Loucy (cell line): ENCODE results near the gene STX7.

Source experiments
- H2AFZ ChIP-seq: fragments of 200-600 bp; sonication (generic); 2 replicates; pipeline ENCODE4 v1.6.0; 2016; ENCODE audit warnings: antibody characterized with exemption, mild to moderate bottlenecking, low read length, moderate library complexity
- H3F3A ChIP-seq: fragments of 200-600 bp; 2 replicates; pipeline ENCODE4 v1.6.0; 2016; ENCODE audit warnings: antibody characterized with exemption, low read depth, mild to moderate bottlenecking
- H3K27me3 ChIP-seq: fragments of 200-600 bp; sonication (generic); 2 replicates; pipeline ENCODE4 v1.6.1; 2014; ENCODE audit warnings: low read length, mild to moderate bottlenecking; ENCODE audit not compliant: insufficient read depth, poor library complexity, severe bottlenecking
- H3K36me3 ChIP-seq: fragments of 200-600 bp; sonication (generic); 2 replicates; pipeline ENCODE4 v1.6.1; 2016; ENCODE audit warnings: low read length; ENCODE audit not compliant: insufficient read depth
- H3K4me1 ChIP-seq: fragments of 200-600 bp; sonication (generic); 2 replicates; pipeline ENCODE4 v1.5.1; 2014; ENCODE audit warnings: low read length, mild to moderate bottlenecking; ENCODE audit not compliant: insufficient read depth, poor library complexity, severe bottlenecking
- H3K4me2 ChIP-seq: fragments of 200-600 bp; sonication (generic); 2 replicates; pipeline ENCODE4 v1.6.0; 2014; ENCODE audit warnings: antibody characterized with exemption, low read length, low read depth, mild to moderate bottlenecking; ENCODE audit not compliant: poor library complexity, severe bottlenecking
- H3K4me3 ChIP-seq: fragments of 200-600 bp; sonication (generic); 2 replicates; pipeline ENCODE4 v1.5.1; 2014; ENCODE audit warnings: low read length, mild to moderate bottlenecking, mixed read lengths; ENCODE audit not compliant: poor library complexity, severe bottlenecking
- H3K79me2 ChIP-seq: fragments of 200-600 bp; sonication (generic); 2 replicates; pipeline ENCODE4 v1.6.1; 2014; ENCODE audit warnings: low read length; ENCODE audit not compliant: insufficient read depth
- H3K9ac ChIP-seq: fragments of 200-600 bp; sonication (generic); 2 replicates; pipeline ENCODE4 v1.6.0; 2014; ENCODE audit warnings: mild to moderate bottlenecking, low read depth, low read length, moderate library complexity; ENCODE audit not compliant: poor library complexity, severe bottlenecking
- H3K9me2 ChIP-seq: fragments of 200-600 bp; sonication (generic); replicated peaks from 2 replicates; pipeline ENCODE4 v1.6.1; 2016; ENCODE audit warnings: low read depth, low read length, mixed read lengths
- H3K9me3 ChIP-seq: fragments of 200-600 bp; sonication (generic); 2 replicates; pipeline ENCODE4 v1.6.1; 2014; ENCODE audit warnings: mild to moderate bottlenecking, antibody characterized with exemption, low read length, low read depth; ENCODE audit not compliant: insufficient read depth
- H4K20me1 ChIP-seq: fragments of 200-600 bp; sonication (generic); 2 replicates; pipeline ENCODE4 v1.6.0; 2014; ENCODE audit warnings: antibody characterized with exemption, low read length, mild to moderate bottlenecking; ENCODE audit not compliant: insufficient read depth, poor library complexity, severe bottlenecking
- CTCF ChIP-seq: fragments of 200-600 bp; sonication (generic); conservative IDR thresholded peaks from 2 replicates; pipeline ENCODE4 v1.5.1; 2014; ENCODE audit warnings: mild to moderate bottlenecking, antibody characterized with exemption, low read length
- EZH2phosphoT487 ChIP-seq: fragments of 200-600 bp; IDR thresholded peaks from 2 replicates; pipeline ENCODE4 v1.6.1; 2018; ENCODE audit warnings: antibody characterized with exemption, mild to moderate bottlenecking, moderate library complexity, borderline replicate concordance

The STX7 gene

DNA sequence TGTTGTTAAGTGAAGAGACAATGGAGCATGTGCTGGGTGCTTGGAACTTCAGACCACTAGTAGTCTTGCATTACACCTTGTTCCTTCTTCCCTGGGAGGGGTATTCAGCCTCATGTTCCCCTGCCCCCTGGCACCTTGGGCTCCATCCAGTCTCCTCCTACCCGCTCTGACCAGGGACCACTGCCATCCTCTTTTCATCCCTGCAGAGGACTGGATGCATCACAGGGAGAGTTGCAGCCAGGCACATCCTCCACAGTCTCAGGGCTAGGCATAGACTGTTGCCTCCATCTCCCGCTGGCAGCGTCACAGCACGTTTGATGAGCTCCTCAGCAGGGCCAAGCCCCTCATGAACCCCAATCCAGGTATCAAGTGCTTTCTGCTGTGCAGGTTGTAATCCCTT, 38.3 kb upstream of the STX7 start:
- H3F3A ChIP-seq: no peaks in the 10 kb centered on the region
- no peaks in the 10 kb centered on the region for H4K20me1 ChIP-seq
- no peaks in the 10 kb centered on the region for H3K9me3 ChIP-seq
- H3K9ac ChIP-seq: no peak overlapping the region
- no peaks in the 10 kb centered on the region for H3K36me3 ChIP-seq
- no peak overlapping the region for H3K4me3 ChIP-seq
- H3K9me2 ChIP-seq: no peaks in the 10 kb centered on the region
- no peak overlapping the region for H2AFZ ChIP-seq
- no peak for TF ChIP-seq EZH2phosphoT487
- no peak for TF ChIP-seq CTCF
- no peaks in the 10 kb centered on the region for H3K79me2 ChIP-seq
- no peaks in the 10 kb centered on the region for H3K4me1 ChIP-seq
- H3K27me3 ChIP-seq: no peaks in the 10 kb centered on the region
- H3K4me2 ChIP-seq: no peak overlapping the region

DNA sequence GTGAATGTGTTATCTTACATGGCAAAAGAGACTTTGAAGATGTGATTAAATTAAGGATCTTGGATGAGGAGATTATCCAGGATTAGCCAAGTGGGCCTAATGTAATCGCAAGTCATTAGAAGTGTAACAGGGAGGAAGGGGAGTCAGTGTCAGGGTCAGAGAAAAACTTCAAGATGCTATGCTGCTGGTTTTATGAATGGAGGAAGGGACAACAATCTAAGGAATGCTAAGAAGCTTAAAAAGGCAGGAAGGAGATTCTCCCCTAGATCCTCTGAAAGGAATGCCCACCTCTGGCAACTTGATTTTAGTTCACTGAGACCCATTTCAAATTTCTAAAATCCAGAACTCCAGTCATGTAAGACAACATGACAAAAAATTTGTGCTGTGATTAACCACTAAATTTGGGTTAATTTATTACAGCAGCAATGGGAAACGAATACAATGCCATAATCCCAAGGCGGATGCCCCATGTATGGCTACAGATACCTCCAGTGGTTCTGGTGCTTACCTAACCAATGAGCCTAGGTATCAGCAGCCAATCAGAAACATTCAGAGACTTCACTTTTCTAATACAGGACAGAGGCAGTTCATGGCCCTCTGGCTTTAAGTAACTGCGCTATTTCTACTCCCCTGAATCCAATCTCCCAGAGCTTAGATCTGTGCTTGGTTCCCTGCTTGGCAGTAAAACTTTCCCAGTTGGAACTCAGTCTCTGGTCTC, 36.0 kb upstream of the STX7 start:
- H3K4me1 ChIP-seq: no peaks in the 10 kb centered on the region
- no peak overlapping the region for H2AFZ ChIP-seq
- no peaks in the 10 kb centered on the region for H3K27me3 ChIP-seq
- no peak overlapping the region for H3K9ac ChIP-seq
- no peaks in the 10 kb centered on the region for H3K9me2 ChIP-seq
- no peak overlapping the region for H3K4me3 ChIP-seq
- no peak overlapping the region for H3K4me2 ChIP-seq
- TF ChIP-seq EZH2phosphoT487 (no peak), CTCF (no peak)
- no peaks in the 10 kb centered on the region for H3K36me3 ChIP-seq
- H3F3A ChIP-seq: no peaks in the 10 kb centered on the region
- no peaks in the 10 kb centered on the region for H3K9me3 ChIP-seq
- no peaks in the 10 kb centered on the region for H3K79me2 ChIP-seq
- H4K20me1 ChIP-seq: no peaks in the 10 kb centered on the region

DNA sequence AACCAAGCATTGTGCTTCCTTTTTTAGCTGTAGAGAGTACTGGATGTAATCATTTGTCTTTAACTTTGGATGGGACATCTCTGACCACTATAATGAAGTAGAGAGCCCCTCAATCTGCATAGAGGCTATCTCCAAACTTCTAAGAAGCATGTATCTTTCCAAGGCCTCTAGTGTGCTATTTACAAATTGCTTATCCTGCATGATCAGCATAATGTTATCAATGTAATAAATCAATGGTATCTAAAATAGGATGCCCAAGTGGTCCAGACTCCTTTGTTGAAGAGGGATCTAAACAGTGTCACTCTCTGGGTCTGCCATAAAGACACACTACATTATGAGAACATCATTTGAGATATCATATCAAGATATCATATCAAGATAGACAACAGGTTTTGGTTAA, 31.9 kb upstream of the STX7 start:
- H4K20me1 ChIP-seq: no peaks in the 10 kb centered on the region
- no peaks in the 10 kb centered on the region for H3K79me2 ChIP-seq
- no peak overlapping the region for H3K4me3 ChIP-seq
- no peaks in the 10 kb centered on the region for H3K9me3 ChIP-seq
- no peak overlapping the region for H2AFZ ChIP-seq
- H3K9me2 ChIP-seq: no peaks in the 10 kb centered on the region
- peaks cover 5% of the 10 kb centered on the region for H3K27me3 ChIP-seq
- H3F3A ChIP-seq: no peaks in the 10 kb centered on the region
- no peak for TF ChIP-seq EZH2phosphoT487
- TF ChIP-seq CTCF: no peak
- H3K36me3 ChIP-seq: no peaks in the 10 kb centered on the region
- no peak overlapping the region for H3K4me2 ChIP-seq
- no peaks in the 10 kb centered on the region for H3K4me1 ChIP-seq
- no peak overlapping the region for H3K9ac ChIP-seq
